GM12878 (cell line): ENCODE data around the gene DGKB. TPM values are rescaled to one million over a fixed set of nuclear protein-coding genes. Genes with fewer than 3 reads are reported as not detected.

ENCODE experiments used
- ATAC-seq: fragments of 200-7000 bp; cut with Tn5 transposase; 3 replicates; pipeline ENCODE4 v1.9.1; 2020; ENCODE audit warnings: mild to moderate bottlenecking, moderate library complexity
- BruUV-seq: library from RNA; stranded (reverse); fragments of 400-500 nt; replicated peaks from 2 replicates; lab custom pipeline; 2021; lab: Mats Ljungman, UMichigan
- CTCF ChIA-PET: fragments of 300-600 bp; sonication (Branson Sonifier 250); formaldehyde crosslinking; extraction: SDS; loops from one replicate; lab custom pipeline; 2021; ENCODE audit warnings: inconsistent platforms; lab: Yijun Ruan, JAX
- POLR2A ChIA-PET: fragments of 350-600 bp; formaldehyde crosslinking; extraction: SDS; loops from one replicate; lab custom pipeline; 2021; ENCODE audit warnings: inconsistent platforms; lab: Charles Lee
- RAD21 ChIA-PET: fragments of 300-600 bp; sonication (Branson Sonifier 250); formaldehyde crosslinking; loops from one replicate; lab custom pipeline; 2023; ENCODE audit warnings: antibody characterized with exemption; ENCODE audit not compliant: unreplicated experiment; lab: Charles Lee
- SMC1A ChIA-PET: fragments of 300-600 bp; sonication (Branson Sonifier 250); formaldehyde crosslinking; loops from one replicate; lab custom pipeline; 2023; ENCODE audit not compliant: unreplicated experiment, uncharacterized antibody; lab: Charles Lee
- DNase-seq: peaks from one replicate; pipeline ENCODE4 v3.0.0-alpha.2; 2011; ENCODE audit warnings: low read depth, low spot score
- FAIRE-seq: peaks from 3 replicates; lab custom pipeline; 2011; peaks lifted over from hg19 to GRCh38; lab: Jason Lieb, UNC
- H2AFZ ChIP-seq: 2 replicates; pipeline ENCODE4 v1.6.0; 2011; ENCODE audit warnings: low read depth, low read length, control low read depth; ENCODE audit not compliant: control insufficient read depth
- H3K27ac ChIP-seq: 2 replicates; pipeline ENCODE4 v1.5.1; 2011; ENCODE audit warnings: control low read depth; ENCODE audit not compliant: control insufficient read depth, insufficient read depth
- H3K27me3 ChIP-seq, 2 experiments: replicated peaks in 1 of 2; 2 replicates each; pipeline versions ENCODE4 v1.6.0 to v1.6.1; 2011; ENCODE audit warnings: low read length in 1 of 2; ENCODE audit not compliant: control insufficient read depth in 2 of 2, insufficient read depth in 2 of 2
- H3K36me3 ChIP-seq, 2 experiments: 2 replicates each; pipeline ENCODE4 v1.5.1; 2011; ENCODE audit warnings: low read length in 1 of 2; ENCODE audit not compliant: control insufficient read depth in 2 of 2, insufficient read depth in 2 of 2
- H3K4me1 ChIP-seq: 2 replicates; pipeline ENCODE4 v1.6.1; 2011; ENCODE audit warnings: mild to moderate bottlenecking, low read length, moderate library complexity, mixed read lengths; ENCODE audit not compliant: control insufficient read depth, insufficient read depth
- H3K4me2 ChIP-seq: 2 replicates; pipeline ENCODE4 v1.6.0; 2011; ENCODE audit warnings: control low read depth; ENCODE audit not compliant: control insufficient read depth, insufficient read depth
- H3K4me3 ChIP-seq: fragments of 200-600 bp; sonication (generic); 2 replicates; pipeline ENCODE4 v1.5.1; 2016
- H3K79me2 ChIP-seq: 2 replicates; pipeline ENCODE4 v1.6.0; 2011; ENCODE audit warnings: low read length; ENCODE audit not compliant: control insufficient read depth, insufficient read depth
- H3K9ac ChIP-seq: 2 replicates; pipeline ENCODE4 v1.8.0; 2011; ENCODE audit warnings: low read length, control low read depth, mixed read lengths; ENCODE audit not compliant: control insufficient read depth, insufficient read depth
- H3K9me3 ChIP-seq: replicated peaks from 3 replicates; pipeline ENCODE4 v1.5.1; 2011; ENCODE audit warnings: mild to moderate bottlenecking, low read length; ENCODE audit not compliant: control insufficient read depth, insufficient read depth
- H4K20me1 ChIP-seq: 2 replicates; pipeline ENCODE4 v1.6.0; 2011; ENCODE audit not compliant: control insufficient read depth, insufficient read depth
- CREB1 ChIP-seq: IDR thresholded peaks from 2 replicates; pipeline ENCODE4 v1.6.1; 2012; ENCODE audit warnings: low read depth, mild to moderate bottlenecking, inconsistent platforms
- JUNB ChIP-seq: IDR thresholded peaks from 2 replicates; pipeline ENCODE4 v1.6.1; 2016; ENCODE audit warnings: antibody characterized with exemption, mild to moderate bottlenecking
- MTA3 ChIP-seq: IDR thresholded peaks from 2 replicates; pipeline ENCODE4 v1.6.1; 2012; ENCODE audit warnings: low read length, inconsistent platforms, borderline replicate concordance
- NFIC ChIP-seq: IDR thresholded peaks from 2 replicates; pipeline ENCODE4 v1.6.1; 2012; ENCODE audit warnings: low read depth, mild to moderate bottlenecking, inconsistent platforms, low read length, moderate library complexity
- SPI1 ChIP-seq: IDR thresholded peaks from 2 replicates; pipeline ENCODE4 v1.6.1; 2011; ENCODE audit warnings: low read depth, mild to moderate bottlenecking, low read length, moderate library complexity, borderline replicate concordance; ENCODE audit not compliant: insufficient read depth
- SREBF2 ChIP-seq: IDR thresholded peaks from 2 replicates; pipeline ENCODE4 v1.6.1; 2012; ENCODE audit warnings: mild to moderate bottlenecking, low read length
- TCF7 ChIP-seq: IDR thresholded peaks from 2 replicates; pipeline ENCODE4 v1.6.1; 2014; ENCODE audit warnings: antibody characterized with exemption, borderline replicate concordance
- USF2 ChIP-seq: IDR thresholded peaks from 2 replicates; pipeline ENCODE4 v1.6.1; 2011; ENCODE audit warnings: low read depth, low read length, improper control_type of control experiment, borderline replicate concordance
- WGBS: methylation state at CpG from one replicate; pipeline ENCODE4 v1.1.6; 2016; ENCODE audit warnings: low lambda C conversion rate; ENCODE audit not compliant: insufficient replicate concordance, insufficient coverage; ENCODE audit errors: missing lambda C conversion rate; 5-methylcytosine and 5-hydroxymethylcytosine counted together
- in situ Hi-C: fragments of 300-500 bp; cut with MboI; formaldehyde crosslinking; loops from 9 replicates; pipeline ENCODE4 v1.14.3; 2018; ENCODE audit warnings: mixed read lengths
- intact Hi-C: fragments of 100-400 bp; cut with micrococcal nuclease; formaldehyde crosslinking; loops from one replicate; pipeline ENCODE4 v1.14.2; 2022; ENCODE audit not compliant: unreplicated experiment
- polyA plus RNA-seq, 11 experiments: library from polyadenylated mRNA; depleted of rRNA in 4 of 11; unstranded in 6 of 11; stranded (reverse) in 5 of 11; fragments of >200 nt; fragmentation: Nextera tagmentation in 4 of 11; fragmentation: Illumina TruSeq in 1 of 11; extraction: Ambion mirVana in 4 of 11; extraction: Trizol in 1 of 11; gene quantifications; 1 replicate in 1 of 11; 2 replicates in 10 of 11; pipeline versions ENCODE4 v1.2.1 to v1.2.3, GENCODE V29; 2011 to 2016; ENCODE audit warnings: inconsistent platforms in 2 of 11, missing spikeins in 2 of 11, low read depth in 1 of 11
- total RNA-seq, 4 experiments: library from RNA; depleted of rRNA in 3 of 4; stranded (reverse); fragments of >200 nt in 3 of 4; fragmentation: Illumina TruSeq in 1 of 4; extraction: Trizol in 1 of 4; gene quantifications; 2 replicates each; pipeline versions ENCODE4 v1.2.1 to v1.2.3, GENCODE V29; 2013 to 2021

DGKB gene
- total and polyA plus RNA-seq, 10 of the 15 experiments (the other 5 are each of a cell fraction or from before 2014, with no cell fraction given) = 0.02 to 0.10 (median 0.04) TPM; not detected in 6

DNA sequence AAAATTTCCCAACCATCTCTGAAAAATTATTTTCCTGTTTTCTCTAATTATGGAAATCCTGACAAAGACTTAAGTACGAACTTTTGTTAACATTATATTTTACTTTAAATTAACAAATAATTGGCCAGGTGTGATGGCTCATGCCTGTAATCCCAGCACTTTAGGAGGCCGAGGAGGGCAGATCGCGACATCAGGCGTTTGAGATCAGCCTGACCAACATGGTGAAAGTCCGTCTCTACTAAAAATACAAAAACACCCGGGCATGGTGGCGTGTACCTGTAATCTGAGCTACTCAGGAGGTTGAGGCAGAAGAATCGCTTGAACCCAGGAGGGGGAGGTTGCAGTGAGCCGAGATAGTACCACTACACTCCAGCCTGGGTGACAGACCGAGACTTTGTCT is 32.2 kb downstream of the DGKB start:
- H4K20me1 ChIP-seq = no peaks in the 10 kb centered on the region
- intact Hi-C loops = no loop called here
- H3K4me1 ChIP-seq = no peaks in the 10 kb centered on the region
- 32% methylated on average over 10 of the region's 11 CpGs for WGBS
- ChIA-PET CTCF (interaction anchor here (0.6 kb wide), 1 partner anchor 18 kb away, joined by 3 read pairs; no protein-coding TSS in a partner anchor), POLR2A (no interaction called here), RAD21 (no interaction called here), SMC1A (no interaction called here)
- no peak overlapping the region for H2AFZ ChIP-seq
- no peaks in the 10 kb centered on the region for H3K79me2 ChIP-seq
- BruUV-seq = no TSS peak
- DNase-seq = no peak
- no peak for TF ChIP-seq CREB1
- TF ChIP-seq JUNB = no peak
- H3K36me3 ChIP-seq = no peaks in the 10 kb centered on the region
- no peak overlapping the region for H3K4me2 ChIP-seq
- H3K27ac ChIP-seq = no peak overlapping the region
- H3K4me3 ChIP-seq = no peak overlapping the region
- no peak overlapping the region for H3K9ac ChIP-seq
- in situ Hi-C loops = no loop called here
- ATAC-seq = no peak
- no peaks in the 10 kb centered on the region for H3K27me3 ChIP-seq
- no peaks in the 10 kb centered on the region for H3K9me3 ChIP-seq
- FAIRE-seq = no peak

DNA sequence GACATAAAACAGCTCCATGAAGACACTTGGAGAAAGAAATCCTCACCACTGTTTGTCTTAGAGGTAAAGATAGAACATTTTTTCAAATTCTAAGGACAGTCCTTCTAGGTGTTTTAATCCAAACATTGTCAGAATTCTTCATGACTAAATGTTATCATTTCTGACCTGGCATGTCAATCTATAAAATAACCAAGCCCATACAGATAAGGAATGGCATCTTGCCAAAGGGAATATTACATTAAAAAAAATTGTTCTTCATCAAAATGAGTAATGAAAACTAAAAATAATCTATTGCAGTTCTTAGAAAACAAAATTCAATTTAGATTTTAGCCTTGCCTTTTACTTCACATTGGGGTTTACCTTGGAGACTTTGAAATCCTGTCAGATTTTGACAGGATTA is 33.6 kb downstream of the DGKB start:
- no peak overlapping the region for H3K27ac ChIP-seq
- no peak overlapping the region for H3K4me3 ChIP-seq
- no peak overlapping the region for H2AFZ ChIP-seq
- RAD21 ChIA-PET = no interaction called here
- H3K79me2 ChIP-seq = no peaks in the 10 kb centered on the region
- no peak overlapping the region for H3K4me2 ChIP-seq
- H3K9ac ChIP-seq = no peak overlapping the region
- BruUV-seq = no TSS peak
- H4K20me1 ChIP-seq = no peaks in the 10 kb centered on the region
- H3K4me1 ChIP-seq = no peaks in the 10 kb centered on the region
- SMC1A ChIA-PET = no interaction called here
- in situ Hi-C loops = no loop called here
- POLR2A ChIA-PET = no interaction called here
- DNase-seq = no peak
- FAIRE-seq = no peak
- no peaks in the 10 kb centered on the region for H3K9me3 ChIP-seq
- CTCF ChIA-PET = no interaction called here
- no peaks in the 10 kb centered on the region for H3K27me3 ChIP-seq
- TF ChIP-seq NFIC (no peak), USF2 (no peak), TCF7 (no peak), SREBF2 (no peak), MTA3 (no peak), SPI1 (no peak)
- TF ChIP-seq, all 136 proteins: peak for 0
- H3K36me3 ChIP-seq = no peaks in the 10 kb centered on the region
- no peak for ATAC-seq
- intact Hi-C loops = no loop called here
